ENCODE data around the gene ZMYM4.
"Not testable (repeated sequence)": the region's sequence is repeated elsewhere in the genome, so short reads cannot be mapped to it uniquely, and the experiment has no call there.

Gene ZMYM4

DNA sequence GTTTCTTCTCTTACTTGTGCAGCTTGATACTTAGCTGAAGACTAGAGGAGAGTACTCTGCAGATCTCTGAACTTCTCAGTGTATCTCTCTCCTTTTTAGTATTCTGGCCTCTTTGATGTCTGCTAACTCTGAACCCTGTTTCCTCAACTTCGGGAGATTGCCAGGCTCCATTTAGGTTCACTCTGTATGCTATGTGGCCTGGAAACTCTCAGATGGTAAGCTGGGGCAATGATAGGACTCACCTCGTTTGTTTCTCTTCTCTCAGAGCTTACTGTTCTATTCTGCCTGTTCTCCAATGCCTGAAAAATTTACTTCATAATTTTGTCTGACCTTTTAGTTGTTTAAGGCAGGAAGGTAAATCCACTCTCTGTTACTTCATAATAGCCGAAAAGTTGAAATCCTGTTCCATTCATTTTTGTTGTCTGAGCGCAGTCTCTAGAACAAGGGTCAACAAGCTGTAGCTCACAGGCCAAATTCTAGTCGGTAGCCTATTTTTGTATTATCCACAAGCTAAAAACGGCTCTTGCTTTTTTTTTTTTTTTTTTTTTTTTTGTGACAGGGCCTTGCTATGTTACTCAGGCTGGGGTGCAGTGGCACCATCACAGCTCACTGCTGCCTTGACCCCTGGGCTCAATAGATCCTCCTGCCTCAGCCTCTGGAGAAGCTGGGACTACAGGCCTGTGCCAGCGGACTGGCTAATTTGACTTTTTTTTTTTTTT is 33.3 kb downstream of the ZMYM4 start:
- Histone ChIP-seq H3K4me3 (ENCODE audit: low read depth, low read length) (no peak overlapping the region), H3K36me3 (ENCODE audit: control insufficient read depth, insufficient read depth, low read length) (no peaks in the 10 kb centered on the region), H3K27me3 (ENCODE audit: control insufficient read depth, insufficient read depth, low read length) (no peaks in the 10 kb centered on the region), H3K9me3 (ENCODE audit: control insufficient read depth, insufficient read depth, low read length) (no peaks in the 10 kb centered on the region), H3K9ac (ENCODE audit: low read depth, low read length) (no peak overlapping the region), H3K4me1 (ENCODE audit: control insufficient read depth, insufficient read depth, low read length) (peaks cover 3% of the 10 kb centered on the region)

GRCh38 chr1:35305383-35305782 is 36.9 kb downstream of the ZMYM4 start:
- no peaks in the 10 kb centered on the region for H3K9me3 ChIP-seq (ENCODE audit: control insufficient read depth, insufficient read depth, low read length)
- H3K9ac ChIP-seq (ENCODE audit: low read depth, low read length) = no peak overlapping the region
- H3K27me3 ChIP-seq (ENCODE audit: control insufficient read depth, insufficient read depth, low read length) = no peaks in the 10 kb centered on the region
- no peaks in the 10 kb centered on the region for H3K4me1 ChIP-seq (ENCODE audit: control insufficient read depth, insufficient read depth, low read length)
- H3K36me3 ChIP-seq (ENCODE audit: control insufficient read depth, insufficient read depth, low read length) = no peaks in the 10 kb centered on the region
- H3K4me3 ChIP-seq (ENCODE audit: low read depth, low read length) = no peak overlapping the region

DNA sequence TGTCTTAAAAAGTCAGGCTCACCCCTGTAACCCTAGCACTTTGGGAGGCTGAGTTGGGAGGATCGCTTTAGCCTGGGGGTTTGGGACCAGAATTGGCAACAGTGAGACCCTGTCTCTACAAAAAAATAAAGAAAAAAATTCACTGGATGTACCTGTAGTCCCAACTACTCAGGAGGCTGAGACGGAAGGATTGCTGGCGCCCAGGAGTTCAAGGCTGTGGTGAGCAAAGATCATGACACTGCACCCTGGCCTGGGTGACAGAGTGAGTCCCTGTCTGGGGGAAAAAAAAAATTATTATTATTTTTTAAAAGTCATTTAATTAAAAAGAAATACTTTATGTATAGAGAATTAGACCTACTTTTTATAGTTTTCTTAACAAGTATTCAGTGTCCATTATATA is 47.1 kb downstream of the ZMYM4 start:
- Histone ChIP-seq H3K27me3 (ENCODE audit: control insufficient read depth, insufficient read depth, low read length) (no peaks in the 10 kb centered on the region), H3K4me1 (ENCODE audit: control insufficient read depth, insufficient read depth, low read length) (no peaks in the 10 kb centered on the region), H3K36me3 (ENCODE audit: control insufficient read depth, insufficient read depth, low read length) (no peaks in the 10 kb centered on the region), H3K4me3 (ENCODE audit: low read depth, low read length) (no peak overlapping the region), H3K9ac (ENCODE audit: low read depth, low read length) (no peak overlapping the region), H3K9me3 (ENCODE audit: control insufficient read depth, insufficient read depth, low read length) (no peaks in the 10 kb centered on the region)

DNA sequence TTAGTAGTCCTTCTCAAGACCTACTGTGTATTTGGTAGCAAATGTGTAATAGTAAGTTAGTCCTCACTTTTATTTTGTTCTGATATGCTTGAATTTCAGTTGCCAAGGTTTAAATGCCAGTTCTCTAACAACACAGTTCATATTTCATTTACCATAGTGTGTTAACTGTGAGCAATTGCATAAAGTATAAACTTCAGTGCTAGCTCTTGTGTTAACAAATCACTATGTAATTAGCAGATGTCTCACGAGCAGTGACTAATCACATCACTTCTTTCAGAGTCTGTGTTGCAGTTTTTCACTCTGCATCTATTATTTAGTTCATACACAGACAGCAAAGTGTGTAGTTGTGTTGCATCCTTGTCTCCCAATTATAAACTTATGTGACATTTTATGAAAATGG is 47.8 kb downstream of the ZMYM4 start:
- H3K27me3 ChIP-seq (ENCODE audit: control insufficient read depth, insufficient read depth, low read length) = no peaks in the 10 kb centered on the region
- H3K36me3 ChIP-seq (ENCODE audit: control insufficient read depth, insufficient read depth, low read length) = no peaks in the 10 kb centered on the region
- no peak overlapping the region for H3K4me3 ChIP-seq (ENCODE audit: low read depth, low read length)
- no peak overlapping the region for H3K9ac ChIP-seq (ENCODE audit: low read depth, low read length)
- no peaks in the 10 kb centered on the region for H3K9me3 ChIP-seq (ENCODE audit: control insufficient read depth, insufficient read depth, low read length)
- H3K4me1 ChIP-seq (ENCODE audit: control insufficient read depth, insufficient read depth, low read length) = no peaks in the 10 kb centered on the region

- Histone ChIP-seq H3K36me3 (ENCODE audit: control insufficient read depth, insufficient read depth, low read length) (no peaks in the 10 kb centered on the region), H3K4me1 (ENCODE audit: control insufficient read depth, insufficient read depth, low read length) (no peaks in the 10 kb centered on the region), H3K9ac (ENCODE audit: low read depth, low read length) (no peak overlapping the region), H3K4me3 (ENCODE audit: low read depth, low read length) (no peak overlapping the region), H3K9me3 (ENCODE audit: control insufficient read depth, insufficient read depth, low read length) (no peaks in the 10 kb centered on the region), H3K27me3 (ENCODE audit: control insufficient read depth, insufficient read depth, low read length) (no peaks in the 10 kb centered on the region)
Measured at GRCh38 chr1:35319988-35320713, 51.6 kb downstream of the ZMYM4 start.

- no peaks in the 10 kb centered on the region for H3K36me3 ChIP-seq (ENCODE audit: control insufficient read depth, insufficient read depth, low read length)
Measured at GRCh38 chr1:35320937-35321336, 52.4 kb downstream of the ZMYM4 start.

GRCh38 chr1:35324486-35324885 is 56.0 kb downstream of the ZMYM4 start:
- Histone ChIP-seq H3K9me3 (ENCODE audit: control insufficient read depth, insufficient read depth, low read length) (no peaks in the 10 kb centered on the region), H3K4me1 (ENCODE audit: control insufficient read depth, insufficient read depth, low read length) (no peaks in the 10 kb centered on the region), H3K36me3 (ENCODE audit: control insufficient read depth, insufficient read depth, low read length) (no peaks in the 10 kb centered on the region), H3K27me3 (ENCODE audit: control insufficient read depth, insufficient read depth, low read length) (no peaks in the 10 kb centered on the region), H3K9ac (ENCODE audit: low read depth, low read length) (no peak overlapping the region), H3K4me3 (ENCODE audit: low read depth, low read length) (no peak overlapping the region)

More at GRCh38 chr1:35320937-35321336, 52.4 kb downstream of the ZMYM4 start:
- Histone ChIP-seq H3K27me3 (ENCODE audit: control insufficient read depth, insufficient read depth, low read length) (no peaks in the 10 kb centered on the region), H3K4me1 (ENCODE audit: control insufficient read depth, insufficient read depth, low read length) (no peaks in the 10 kb centered on the region), H3K9ac (ENCODE audit: low read depth, low read length) (no peak overlapping the region), H3K4me3 (ENCODE audit: low read depth, low read length) (no peak overlapping the region), H3K9me3 (ENCODE audit: control insufficient read depth, insufficient read depth, low read length) (no peaks in the 10 kb centered on the region)

- H3K9me3 ChIP-seq (ENCODE audit: control insufficient read depth, insufficient read depth, low read length) = no peaks in the 10 kb centered on the region
- no peaks in the 10 kb centered on the region for H3K36me3 ChIP-seq (ENCODE audit: control insufficient read depth, insufficient read depth, low read length)
Measured at GRCh38 chr1:35326246-35326866, 57.8 kb downstream of the ZMYM4 start.

DNA sequence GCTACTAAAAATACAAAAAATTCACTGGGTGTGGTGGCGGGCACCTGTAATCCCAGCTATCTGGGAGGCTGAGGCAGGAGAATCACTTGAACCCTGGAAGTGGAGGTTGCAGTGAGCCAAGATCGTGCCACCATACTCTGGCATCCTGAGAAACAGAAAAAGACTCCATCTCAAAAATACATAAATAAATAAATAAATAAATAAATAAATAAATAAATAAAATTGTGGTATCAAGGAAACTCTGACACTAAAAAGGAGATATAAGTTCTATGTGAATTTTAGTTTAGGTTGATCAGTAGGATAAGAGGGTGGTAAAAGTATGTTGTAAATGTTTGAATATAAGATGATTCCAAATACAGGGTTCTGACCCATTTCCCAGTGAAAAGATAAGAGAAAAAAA is 63.1 kb downstream of the ZMYM4 start:
- not testable (repeated sequence) for H3K36me3 ChIP-seq (ENCODE audit: control insufficient read depth, insufficient read depth, low read length); H3K9me3 ChIP-seq (ENCODE audit: control insufficient read depth, insufficient read depth, low read length); H3K4me1 ChIP-seq (ENCODE audit: control insufficient read depth, insufficient read depth, low read length); H3K9ac ChIP-seq (ENCODE audit: low read depth, low read length); H3K4me3 ChIP-seq (ENCODE audit: low read depth, low read length); H3K27me3 ChIP-seq (ENCODE audit: control insufficient read depth, insufficient read depth, low read length)

More at GRCh38 chr1:35326246-35326866, 57.8 kb downstream of the ZMYM4 start:
- Histone ChIP-seq H3K27me3 (ENCODE audit: control insufficient read depth, insufficient read depth, low read length) (no peaks in the 10 kb centered on the region), H3K4me1 (ENCODE audit: control insufficient read depth, insufficient read depth, low read length) (no peaks in the 10 kb centered on the region), H3K4me3 (ENCODE audit: low read depth, low read length) (no peak overlapping the region), H3K9ac (ENCODE audit: low read depth, low read length) (no peak overlapping the region)

GRCh38 chr1:35334485-35334884 is 66.0 kb downstream of the ZMYM4 start:
- Histone ChIP-seq H3K27me3 (ENCODE audit: control insufficient read depth, insufficient read depth, low read length) (no peaks in the 10 kb centered on the region), H3K9me3 (ENCODE audit: control insufficient read depth, insufficient read depth, low read length) (no peaks in the 10 kb centered on the region), H3K36me3 (ENCODE audit: control insufficient read depth, insufficient read depth, low read length) (no peaks in the 10 kb centered on the region), H3K4me3 (ENCODE audit: low read depth, low read length) (no peak overlapping the region), H3K4me1 (ENCODE audit: control insufficient read depth, insufficient read depth, low read length) (no peaks in the 10 kb centered on the region), H3K9ac (ENCODE audit: low read depth, low read length) (no peak overlapping the region)

DNA sequence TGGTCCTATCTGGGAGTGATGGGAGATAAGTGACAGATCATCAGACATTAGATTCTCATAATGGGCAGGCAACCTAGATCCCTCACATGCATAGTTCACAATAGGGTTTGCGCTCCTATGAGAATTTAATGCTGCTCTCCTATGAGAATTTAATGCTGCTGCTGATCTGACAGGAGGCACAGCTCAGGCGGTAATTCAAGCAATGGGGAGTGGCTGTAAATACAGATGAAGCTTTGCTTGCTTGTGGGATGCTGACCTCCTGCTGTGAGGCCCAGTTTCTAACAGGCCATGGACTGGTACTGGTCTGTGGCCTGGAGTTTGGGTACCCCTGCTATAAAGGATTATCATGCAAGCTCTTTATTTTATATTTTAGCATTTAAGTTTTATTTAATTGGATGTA is 72.0 kb downstream of the ZMYM4 start:
- no peaks in the 10 kb centered on the region for H3K36me3 ChIP-seq (ENCODE audit: control insufficient read depth, insufficient read depth, low read length)
- no peaks in the 10 kb centered on the region for H3K9me3 ChIP-seq (ENCODE audit: control insufficient read depth, insufficient read depth, low read length)
- no peak overlapping the region for H3K9ac ChIP-seq (ENCODE audit: low read depth, low read length)
- no peaks in the 10 kb centered on the region for H3K27me3 ChIP-seq (ENCODE audit: control insufficient read depth, insufficient read depth, low read length)
- H3K4me3 ChIP-seq (ENCODE audit: low read depth, low read length) = no peak overlapping the region
- no peaks in the 10 kb centered on the region for H3K4me1 ChIP-seq (ENCODE audit: control insufficient read depth, insufficient read depth, low read length)

Measured in iPS-15b (cell line).